Measurements from ENCODE around the gene WDPCP. TPM values are rescaled to one million over a fixed set of nuclear protein-coding genes. Genes with fewer than 3 reads are reported as not detected.

WDPCP gene
- total and polyA plus RNA-seq, 2 of the 4 experiments (the other 2 are of a cell fraction), result 2.2 to 10.2 TPM

GRCh38 chr2:63434024-63435001 is 154.0 kb downstream of the WDPCP start:
- no peak overlapping the region for H3K4me2 ChIP-seq (ENCODE audit: low read depth, low read length)
- H3K9ac ChIP-seq (ENCODE audit: low read depth, low read length), result no peak overlapping the region
- no peak overlapping the region for H3K23ac ChIP-seq (ENCODE audit: low read depth, low read length)
- H2BK15ac ChIP-seq (ENCODE audit: low read depth, low read length), result no peak overlapping the region
- intact Hi-C loops (cut with micrococcal nuclease) (no loop called here), in situ Hi-C loops (cut with MboI; ENCODE audit: low sequenced_read_pairs) (no loop called here), dilution Hi-C loops (cut with HindIII; ENCODE audit: low sequenced_read_pairs, unreplicated experiment) (no loop called here)
- no peaks in the 10 kb centered on the region for H3K36me3 ChIP-seq (ENCODE audit: control insufficient read depth, insufficient read depth, low read length)
- no CpG with 5 or more reads among the region's 12 CpGs for WGBS, 2 experiments (ENCODE audit: extremely low coverage in 2 of 2, insufficient read length in 1 of 2)
- H3K9me1 ChIP-seq (ENCODE audit: insufficient read depth, low read length), result no peaks in the 10 kb centered on the region
- no peaks in the 10 kb centered on the region for H3K9me3 ChIP-seq (ENCODE audit: control insufficient read depth, insufficient read depth, low read length)
- no peak overlapping the region for H3K4ac ChIP-seq (ENCODE audit: low read depth, low read length)
- no peak overlapping the region for H4K91ac ChIP-seq (ENCODE audit: insufficient read depth, low read depth, low read length)
- no peak overlapping the region for H2BK5ac ChIP-seq (ENCODE audit: low read depth, low read length, poor library complexity, severe bottlenecking)
- no peaks in the 10 kb centered on the region for H3K4me1 ChIP-seq (ENCODE audit: control insufficient read depth, insufficient read depth, low read length)
- no peaks in the 10 kb centered on the region for H4K20me1 ChIP-seq (ENCODE audit: insufficient read depth, low read length)
- no TSS peak for BruUV-seq (replicated peaks)
- H2AK9ac ChIP-seq (replicated peaks; ENCODE audit: low read depth, low read length, poor library complexity), result no peak overlapping the region
- ChIA-PET CTCF (interaction anchor here (0.9 to 1.8 kb wide), 2 partner anchors 9 to 10 kb away, joined by 3 to 5 read pairs; no protein-coding TSS in a partner anchor), POLR2A (ENCODE audit: unreplicated experiment) (no interaction called here)
- no peak overlapping the region for H2AK5ac ChIP-seq (ENCODE audit: low read depth, low read length)
- no peak overlapping the region for H2BK20ac ChIP-seq (ENCODE audit: low read depth, low read length)
- H2BK120ac ChIP-seq (ENCODE audit: low read depth, low read length), result no peak overlapping the region
- no peak for ATAC-seq (ENCODE audit: low read depth)
- DNase-seq, result no peak
- no peak overlapping the region for H4K5ac ChIP-seq (ENCODE audit: low read depth, low read length)
- H3K4me3 ChIP-seq (ENCODE audit: insufficient read depth, low read depth, low read length), result no peak overlapping the region
- no peak overlapping the region for H3K56ac ChIP-seq (ENCODE audit: extremely low read depth, insufficient read depth, low read length)
- H4K8ac ChIP-seq (ENCODE audit: low read depth in 2 of 2, low read length in 2 of 2), result no peak overlapping the region
- no peak overlapping the region for H3K18ac ChIP-seq (ENCODE audit: low read depth, low read length)
- H3K27me3 ChIP-seq (ENCODE audit: control insufficient read depth, insufficient read depth, low read length), result no peaks in the 10 kb centered on the region
- H2AFZ ChIP-seq (replicated peaks; ENCODE audit: low read length, poor library complexity), result no peak overlapping the region
- no peak overlapping the region for H3K14ac ChIP-seq (replicated peaks; ENCODE audit: low read depth, low read length)
- H3K79me1 ChIP-seq (ENCODE audit: low read depth in 1 of 2, low read length in 2 of 2), result no peaks in the 10 kb centered on the region
- H3K27ac ChIP-seq (ENCODE audit: insufficient read depth, low read length), result no peak overlapping the region
- TF ChIP-seq RCOR1 (IDR thresholded peaks at IDR 0.05; ENCODE audit: insufficient replicate concordance, low read length), result no peak
- TF ChIP-seq CHD1 (IDR thresholded peaks at IDR 0.05; ENCODE audit: low read depth, low read length), result no peak
- no peak for TF ChIP-seq USF2 (IDR thresholded peaks at IDR 0.05; ENCODE audit: low read depth, low read length)
- no peak for TF ChIP-seq RAD21 (IDR thresholded peaks at IDR 0.05; ENCODE audit: low read length)
- no peak for TF ChIP-seq SMC3 (IDR thresholded peaks at IDR 0.05; ENCODE audit: low read depth, low read length)
- TF ChIP-seq BHLHE40 (IDR thresholded peaks at IDR 0.05; ENCODE audit: low read depth, low read length), result no peak
- TF ChIP-seq CEBPB (IDR thresholded peaks at IDR 0.05; ENCODE audit: low read depth, low read length), result no peak
- TF ChIP-seq FOS (IDR thresholded peaks at IDR 0.05; ENCODE audit: low read depth, low read length), result no peak
- TF ChIP-seq MAZ (IDR thresholded peaks at IDR 0.05; ENCODE audit: borderline replicate concordance, low read depth, low read length), result no peak
- TF ChIP-seq ELK1 (IDR thresholded peaks at IDR 0.05; ENCODE audit: borderline replicate concordance, low read depth, low read length), result no peak
- TF ChIP-seq MAFK (IDR thresholded peaks at IDR 0.05; ENCODE audit: low read depth, low read length), result no peak
- no peak for TF ChIP-seq RFX5 (IDR thresholded peaks at IDR 0.05; ENCODE audit: low read depth, low read length)
- TF ChIP-seq NFE2L2 (IDR thresholded peaks at IDR 0.05; ENCODE audit: low read depth, low read length), result no peak
- TF ChIP-seq CTCF (conservative IDR thresholded peaks at IDR 0.05; ENCODE audit: low read depth, low read length), result no peak
- TF ChIP-seq POLR2A (IDR thresholded peaks at IDR 0.05; ENCODE audit: low read depth, low read length), result no peak

All from IMR-90 (cell line).